ENCODE results near the gene SHROOM4. TPM values are rescaled to one million over a fixed set of nuclear protein-coding genes. Genes with fewer than 3 reads are reported as not detected.

SHROOM4 gene
- total and polyA plus RNA-seq, 4 donors: 0.62 to 2.3 (median 0.93) TPM

- WGBS: 93% methylated on average over 3 of the region's 3 CpGs
Measured at GRCh38 chrX:50765986-50766385, 48.0 kb downstream of the SHROOM4 start.

More at GRCh38 chrX:50765986-50766385, 48.0 kb downstream of the SHROOM4 start:
- no peaks in the 10 kb centered on the region for H3K27me3 ChIP-seq (ENCODE audit: control insufficient read depth in 4 of 4, insufficient read depth in 4 of 4, low read length in 3 of 4)
- H3K4me3 ChIP-seq (ENCODE audit: low read depth in 1 of 3, low read length in 3 of 3): no peak overlapping the region
- H3K36me3 ChIP-seq (ENCODE audit: control insufficient read depth in 4 of 4, insufficient read depth in 3 of 4, low read depth in 1 of 4, low read length in 3 of 4): no peaks in the 10 kb centered on the region
- no peak for DNase-seq (ENCODE audit: low spot score)
- no peak overlapping the region for H3K9ac ChIP-seq (ENCODE audit: low read depth in 1 of 2, low read length in 2 of 2)
- TF ChIP-seq JUND (IDR thresholded peaks at IDR 0.05) (no peak), HNF4G (IDR thresholded peaks at IDR 0.05) (no peak), ATF3 (IDR thresholded peaks at IDR 0.05) (no peak), EGR1 (IDR thresholded peaks at IDR 0.05; ENCODE audit: low read depth in 2 of 2) (no peak), HNF4A (conservative IDR thresholded peaks at IDR 0.05) (no peak), NR2F2 (IDR thresholded peaks at IDR 0.05) (no peak), RAD21 (IDR thresholded peaks at IDR 0.05) (no peak), YY1 (IDR thresholded peaks at IDR 0.05) (no peak), FOXA1 (IDR thresholded peaks at IDR 0.05) (no peak), FOXA2 (IDR thresholded peaks at IDR 0.05) (no peak), TAF1 (conservative IDR thresholded peaks at IDR 0.05) (no peak), RXRA (IDR thresholded peaks at IDR 0.05) (no peak), REST (IDR thresholded peaks at IDR 0.05) (no peak), SP1 (IDR thresholded peaks at IDR 0.05) (no peak), GABPA (IDR thresholded peaks at IDR 0.05 in 1 of 2, conservative IDR thresholded peaks at IDR 0.05 in 1 of 2) (no peak)
- TF ChIP-seq, protein P1, sequence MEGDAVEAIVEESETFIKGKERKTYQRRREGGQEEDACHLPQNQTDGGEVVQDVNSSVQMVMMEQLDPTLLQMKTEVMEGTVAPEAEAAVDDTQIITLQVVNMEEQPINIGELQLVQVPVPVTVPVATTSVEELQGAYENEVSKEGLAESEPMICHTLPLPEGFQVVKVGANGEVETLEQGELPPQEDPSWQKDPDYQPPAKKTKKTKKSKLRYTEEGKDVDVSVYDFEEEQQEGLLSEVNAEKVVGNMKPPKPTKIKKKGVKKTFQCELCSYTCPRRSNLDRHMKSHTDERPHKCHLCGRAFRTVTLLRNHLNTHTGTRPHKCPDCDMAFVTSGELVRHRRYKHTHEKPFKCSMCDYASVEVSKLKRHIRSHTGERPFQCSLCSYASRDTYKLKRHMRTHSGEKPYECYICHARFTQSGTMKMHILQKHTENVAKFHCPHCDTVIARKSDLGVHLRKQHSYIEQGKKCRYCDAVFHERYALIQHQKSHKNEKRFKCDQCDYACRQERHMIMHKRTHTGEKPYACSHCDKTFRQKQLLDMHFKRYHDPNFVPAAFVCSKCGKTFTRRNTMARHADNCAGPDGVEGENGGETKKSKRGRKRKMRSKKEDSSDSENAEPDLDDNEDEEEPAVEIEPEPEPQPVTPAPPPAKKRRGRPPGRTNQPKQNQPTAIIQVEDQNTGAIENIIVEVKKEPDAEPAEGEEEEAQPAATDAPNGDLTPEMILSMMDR (IDR thresholded peaks at IDR 0.05; ENCODE audit: low read depth, low read length, missing input control): no peak
- TF ChIP-seq, protein P2, sequence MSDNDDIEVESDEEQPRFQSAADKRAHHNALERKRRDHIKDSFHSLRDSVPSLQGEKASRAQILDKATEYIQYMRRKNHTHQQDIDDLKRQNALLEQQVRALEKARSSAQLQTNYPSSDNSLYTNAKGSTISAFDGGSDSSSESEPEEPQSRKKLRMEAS (IDR thresholded peaks at IDR 0.05): no peak
- TF ChIP-seq, protein P3, sequence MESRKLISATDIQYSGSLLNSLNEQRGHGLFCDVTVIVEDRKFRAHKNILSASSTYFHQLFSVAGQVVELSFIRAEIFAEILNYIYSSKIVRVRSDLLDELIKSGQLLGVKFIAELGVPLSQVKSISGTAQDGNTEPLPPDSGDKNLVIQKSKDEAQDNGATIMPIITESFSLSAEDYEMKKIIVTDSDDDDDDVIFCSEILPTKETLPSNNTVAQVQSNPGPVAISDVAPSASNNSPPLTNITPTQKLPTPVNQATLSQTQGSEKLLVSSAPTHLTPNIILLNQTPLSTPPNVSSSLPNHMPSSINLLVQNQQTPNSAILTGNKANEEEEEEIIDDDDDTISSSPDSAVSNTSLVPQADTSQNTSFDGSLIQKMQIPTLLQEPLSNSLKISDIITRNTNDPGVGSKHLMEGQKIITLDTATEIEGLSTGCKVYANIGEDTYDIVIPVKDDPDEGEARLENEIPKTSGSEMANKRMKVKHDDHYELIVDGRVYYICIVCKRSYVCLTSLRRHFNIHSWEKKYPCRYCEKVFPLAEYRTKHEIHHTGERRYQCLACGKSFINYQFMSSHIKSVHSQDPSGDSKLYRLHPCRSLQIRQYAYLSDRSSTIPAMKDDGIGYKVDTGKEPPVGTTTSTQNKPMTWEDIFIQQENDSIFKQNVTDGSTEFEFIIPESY (IDR thresholded peaks at IDR 0.05): no peak
- no peaks in the 10 kb centered on the region for H3K4me1 ChIP-seq (ENCODE audit: control insufficient read depth in 4 of 4, insufficient read depth in 4 of 4, low read length in 3 of 4)
- H3K27ac ChIP-seq (ENCODE audit: low read depth in 1 of 2, low read length in 2 of 2): no peak overlapping the region
- no peaks in the 10 kb centered on the region for H3K9me3 ChIP-seq (ENCODE audit: control insufficient read depth in 4 of 4, low read length in 3 of 4)

Data from liver (tissue), 9 donors.